ENCODE measurements around the gene NDUFA12. TPM values are rescaled to one million over a fixed set of nuclear protein-coding genes. Genes with fewer than 3 reads are reported as not detected.

NDUFA12 gene
- total and polyA plus RNA-seq, 4 donors: 53.3 to 152 (median 87.7) TPM

DNA sequence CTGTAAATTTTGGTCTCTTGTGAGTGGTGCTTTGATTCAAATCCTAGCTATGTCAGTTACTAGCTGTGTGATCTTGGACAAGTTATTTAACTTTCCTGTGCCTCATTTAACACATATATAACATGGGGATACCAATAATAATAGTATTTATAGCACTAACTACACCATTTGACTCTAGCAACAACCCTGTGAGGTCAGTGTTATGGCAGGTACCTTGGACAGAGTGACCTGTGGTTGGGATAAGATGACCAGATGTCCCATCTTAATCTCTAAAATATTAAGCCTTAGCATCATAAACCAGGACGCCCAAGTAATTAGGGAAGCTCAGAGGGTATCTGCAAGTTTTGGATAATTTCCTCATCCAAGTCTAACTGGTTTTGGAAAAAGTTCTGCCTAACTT is 73.7 kb downstream of the NDUFA12 start:
- ATAC-seq (ENCODE audit: insufficient read depth, low FRiP score) (no peak), DNase-seq (no peak)
- TF ChIP-seq, protein P1, sequence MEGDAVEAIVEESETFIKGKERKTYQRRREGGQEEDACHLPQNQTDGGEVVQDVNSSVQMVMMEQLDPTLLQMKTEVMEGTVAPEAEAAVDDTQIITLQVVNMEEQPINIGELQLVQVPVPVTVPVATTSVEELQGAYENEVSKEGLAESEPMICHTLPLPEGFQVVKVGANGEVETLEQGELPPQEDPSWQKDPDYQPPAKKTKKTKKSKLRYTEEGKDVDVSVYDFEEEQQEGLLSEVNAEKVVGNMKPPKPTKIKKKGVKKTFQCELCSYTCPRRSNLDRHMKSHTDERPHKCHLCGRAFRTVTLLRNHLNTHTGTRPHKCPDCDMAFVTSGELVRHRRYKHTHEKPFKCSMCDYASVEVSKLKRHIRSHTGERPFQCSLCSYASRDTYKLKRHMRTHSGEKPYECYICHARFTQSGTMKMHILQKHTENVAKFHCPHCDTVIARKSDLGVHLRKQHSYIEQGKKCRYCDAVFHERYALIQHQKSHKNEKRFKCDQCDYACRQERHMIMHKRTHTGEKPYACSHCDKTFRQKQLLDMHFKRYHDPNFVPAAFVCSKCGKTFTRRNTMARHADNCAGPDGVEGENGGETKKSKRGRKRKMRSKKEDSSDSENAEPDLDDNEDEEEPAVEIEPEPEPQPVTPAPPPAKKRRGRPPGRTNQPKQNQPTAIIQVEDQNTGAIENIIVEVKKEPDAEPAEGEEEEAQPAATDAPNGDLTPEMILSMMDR (IDR thresholded peaks at IDR 0.05; ENCODE audit: control extremely low read depth, extremely low read depth): no peak
- H3K4me3 ChIP-seq: no peak overlapping the region
- H3K4me1 ChIP-seq (ENCODE audit: control insufficient read depth in 5 of 5, insufficient read depth in 5 of 5, low read length in 5 of 5): no peaks in the 10 kb centered on the region
- WGBS, 2 donors: 89 to 93% methylated on average over 1 of the region's 1 CpG
- H3K9ac ChIP-seq (ENCODE audit: insufficient read depth in 1 of 2, low read length in 2 of 2): no peak overlapping the region
- H3K36me3 ChIP-seq (ENCODE audit: control insufficient read depth in 4 of 4, insufficient read depth in 4 of 4, low read length in 4 of 4): no peaks in the 10 kb centered on the region
- no peaks in the 10 kb centered on the region for H3K9me3 ChIP-seq (ENCODE audit: control insufficient read depth in 4 of 4, insufficient read depth in 3 of 4, low read length in 3 of 4)
- H3K27me3 ChIP-seq (ENCODE audit: control insufficient read depth in 3 of 3, insufficient read depth in 3 of 3, low read length in 2 of 3): no peaks in the 10 kb centered on the region
- H3K27ac ChIP-seq (ENCODE audit: low read depth in 1 of 2, low read length in 1 of 2): no peak overlapping the region

DNA sequence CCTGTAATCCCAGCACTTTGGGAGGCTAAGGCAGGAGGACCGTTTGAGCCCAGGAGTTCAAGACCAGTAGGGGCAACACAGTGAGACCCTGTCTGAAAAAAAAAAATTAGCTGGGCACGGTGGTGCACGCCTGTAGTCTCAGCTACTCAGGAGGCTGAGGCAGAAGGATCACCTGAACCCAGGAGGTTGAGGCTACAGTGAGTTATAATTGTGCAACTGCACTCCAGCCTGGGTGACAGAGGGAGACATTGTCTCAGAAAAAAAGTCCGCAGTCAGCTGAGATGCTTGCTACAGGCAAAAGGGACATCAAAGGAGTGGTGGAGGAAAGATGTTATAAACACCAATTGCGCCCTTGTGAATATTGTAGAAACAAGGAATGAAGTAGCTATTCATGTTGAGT is 77.8 kb downstream of the NDUFA12 start:
- Histone ChIP-seq H3K4me1 (ENCODE audit: control insufficient read depth in 5 of 5, insufficient read depth in 5 of 5, low read length in 5 of 5) (no peaks in the 10 kb centered on the region), H3K36me3 (ENCODE audit: control insufficient read depth in 4 of 4, insufficient read depth in 4 of 4, low read length in 4 of 4) (no peaks in the 10 kb centered on the region)
- 83 to 84% methylated on average over 5 of the region's 5 CpGs for WGBS, 2 donors

DNA sequence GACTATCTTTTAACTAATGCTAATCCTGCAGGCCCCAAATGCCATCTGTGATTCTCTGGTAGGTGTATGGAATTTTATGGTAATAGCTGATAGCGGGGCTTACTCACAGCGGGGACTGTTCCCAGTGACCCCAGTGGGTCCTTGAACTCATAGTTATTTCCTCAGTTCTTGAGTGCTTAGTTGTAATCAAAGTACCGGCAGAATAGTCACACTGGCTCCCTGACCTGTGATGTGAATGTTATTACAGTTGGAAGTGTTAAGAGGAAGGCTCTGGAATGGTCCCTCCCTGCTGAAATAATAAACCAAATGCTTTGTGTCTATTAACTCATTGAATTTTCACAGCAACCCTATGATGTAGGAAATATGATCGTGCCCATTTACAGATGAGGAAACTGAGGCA is 78.3 kb downstream of the NDUFA12 start:
- WGBS, 2 donors: 89% methylated on average over 4 of the region's 4 CpGs
- H3K4me3 ChIP-seq: no peak overlapping the region

More for the DNA sequence above, 77.8 kb downstream of the NDUFA12 start:
- Histone ChIP-seq H3K9me3 (ENCODE audit: control insufficient read depth in 4 of 4, insufficient read depth in 3 of 4, low read length in 3 of 4) (no peaks in the 10 kb centered on the region), H3K9ac (ENCODE audit: insufficient read depth in 1 of 2, low read length in 2 of 2) (no peak overlapping the region), H3K27ac (ENCODE audit: low read depth in 1 of 2, low read length in 1 of 2) (no peak overlapping the region), H3K4me3 (no peak overlapping the region), H3K27me3 (ENCODE audit: control insufficient read depth in 3 of 3, insufficient read depth in 3 of 3, low read length in 2 of 3) (no peaks in the 10 kb centered on the region)
- DNase-seq (no peak), ATAC-seq (ENCODE audit: insufficient read depth, low FRiP score) (no peak)
- TF ChIP-seq, protein P1 (IDR thresholded peaks at IDR 0.05; ENCODE audit: control extremely low read depth, extremely low read depth): no peak

More for the DNA sequence above, 78.3 kb downstream of the NDUFA12 start:
- DNase-seq: no peak
- no peaks in the 10 kb centered on the region for H3K27me3 ChIP-seq (ENCODE audit: control insufficient read depth in 3 of 3, insufficient read depth in 3 of 3, low read length in 2 of 3)
- no peak for ATAC-seq (ENCODE audit: insufficient read depth, low FRiP score)
- H3K36me3 ChIP-seq (ENCODE audit: control insufficient read depth in 4 of 4, insufficient read depth in 4 of 4, low read length in 4 of 4): no peaks in the 10 kb centered on the region
- H3K9me3 ChIP-seq (ENCODE audit: control insufficient read depth in 4 of 4, insufficient read depth in 3 of 4, low read length in 3 of 4): no peaks in the 10 kb centered on the region
- no peaks in the 10 kb centered on the region for H3K4me1 ChIP-seq (ENCODE audit: control insufficient read depth in 5 of 5, insufficient read depth in 5 of 5, low read length in 5 of 5)
- no peak overlapping the region for H3K9ac ChIP-seq (ENCODE audit: insufficient read depth in 1 of 2, low read length in 2 of 2)
- no peak overlapping the region for H3K27ac ChIP-seq (ENCODE audit: low read depth in 1 of 2, low read length in 1 of 2)
- TF ChIP-seq, protein P1 (IDR thresholded peaks at IDR 0.05; ENCODE audit: control extremely low read depth, extremely low read depth): no peak
